ENCODE measurements around the gene TMEM116. TPM values are rescaled to one million over a fixed set of nuclear protein-coding genes. Genes with fewer than 3 reads are reported as not detected.
A peak's percentile ranks its signal among the peaks of the same experiment; 100 is the strongest.
"Not testable (repeated sequence)": the region's sequence is repeated elsewhere in the genome, so short reads cannot be mapped to it uniquely, and the experiment has no call there.

Gene TMEM116
- total RNA-seq, 2 experiments from 2014 or later = 12.7 to 13.4 TPM

DNA sequence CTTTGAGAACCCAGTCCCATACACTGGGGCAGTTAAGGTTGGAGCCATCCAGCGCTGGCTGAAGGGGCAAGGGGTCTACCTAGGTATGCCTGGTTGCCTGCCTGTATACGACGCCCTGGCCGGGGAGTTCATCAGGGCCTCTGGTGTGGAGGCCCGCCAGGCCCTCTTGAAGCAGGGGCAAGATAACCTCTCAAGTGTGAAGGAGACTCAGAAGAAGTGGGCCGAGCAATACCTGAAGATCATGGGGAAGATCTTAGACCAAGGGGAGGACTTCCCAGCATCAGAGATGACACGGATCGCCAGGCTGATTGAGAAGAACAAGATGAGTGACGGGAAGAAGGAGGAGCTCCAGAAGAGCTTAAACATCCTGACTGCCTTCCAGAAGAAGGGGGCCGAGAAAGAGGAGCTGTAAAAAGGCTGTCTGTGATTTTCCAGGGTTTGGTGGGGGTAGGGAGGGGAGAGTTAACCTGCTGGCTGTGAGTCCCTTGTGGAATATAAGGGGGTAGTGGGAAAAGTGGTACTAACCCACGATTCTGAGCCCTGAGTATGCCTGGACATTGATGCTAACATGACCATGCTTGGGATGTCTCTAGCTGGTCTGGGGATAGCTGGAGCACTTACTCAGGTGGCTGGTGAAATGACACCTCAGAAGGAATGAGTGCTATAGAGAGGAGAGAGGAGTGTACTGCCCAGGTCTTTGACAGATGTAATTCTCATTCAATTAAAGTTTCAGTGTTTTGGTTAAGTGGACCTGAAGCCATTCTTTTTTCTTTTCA lies 9.5 kb upstream of the TMEM116 start:
- no peaks in the 10 kb centered on the region for H3K9me3 Mint-ChIP-seq
- H3K27me3 Mint-ChIP-seq (ENCODE audit: low read depth) = no peaks in the 10 kb centered on the region
- peak overlapping the region; percentile 55 for H3K27ac Mint-ChIP-seq
- no peak overlapping the region for H3K4me3 Mint-ChIP-seq
- no peak for DNase-seq
- H3K4me1 Mint-ChIP-seq (ENCODE audit: low read depth) = peaks cover 43% of the 10 kb centered on the region
- intact Hi-C loops (cut with micrococcal nuclease) = no loop called here
- peaks cover 21% of the 10 kb centered on the region for H3K36me3 Mint-ChIP-seq (ENCODE audit: low read depth)
- CTCF ChIA-PET = interaction anchor here (0.7 to 1.9 kb wide), 4 partner anchors 11 to 389 kb away, joined by 3 to 8 read pairs (median 4); no protein-coding TSS in a partner anchor

DNA sequence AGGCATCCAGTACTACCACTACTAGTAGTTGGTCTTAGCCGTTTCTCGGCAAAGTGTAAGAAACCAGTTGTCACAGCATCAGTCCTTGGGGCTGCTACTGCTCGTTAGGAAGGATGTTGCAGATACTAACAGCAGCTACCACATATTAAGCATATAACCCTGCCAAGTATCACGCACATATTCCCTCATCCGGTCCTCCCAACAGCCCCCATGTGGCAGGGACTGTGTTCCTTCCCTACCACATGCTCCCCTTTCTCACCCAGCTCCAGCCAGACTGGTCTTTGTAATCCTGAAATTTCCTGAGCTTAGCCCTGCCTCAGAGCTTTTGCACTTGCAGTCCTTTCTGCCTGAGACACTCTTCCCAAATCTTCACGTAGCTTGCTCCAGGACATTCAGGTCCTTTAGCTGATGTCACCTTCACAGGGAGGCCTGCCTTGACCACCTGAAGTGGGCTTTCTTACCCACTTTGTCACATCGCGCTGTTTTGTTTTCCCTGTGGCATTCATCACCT lies 8.0 kb upstream of the TMEM116 start:
- DNase-seq = no peak
- no peaks in the 10 kb centered on the region for H3K27me3 Mint-ChIP-seq (ENCODE audit: low read depth)
- intact Hi-C loops (cut with micrococcal nuclease) = no loop called here
- H3K4me1 Mint-ChIP-seq (ENCODE audit: low read depth) = peaks cover 45% of the 10 kb centered on the region
- H3K4me3 Mint-ChIP-seq = no peak overlapping the region
- peaks cover 3% of the 10 kb centered on the region for H3K9me3 Mint-ChIP-seq
- CTCF ChIA-PET = interaction anchor here (0.5 to 0.9 kb wide), 3 partner anchors 27 to 383 kb away, joined by 3 to 6 read pairs (median 4); no protein-coding TSS in a partner anchor
- H3K36me3 Mint-ChIP-seq (ENCODE audit: low read depth) = peaks cover 26% of the 10 kb centered on the region
- H3K27ac Mint-ChIP-seq = peak overlapping the region; percentile 58

DNA sequence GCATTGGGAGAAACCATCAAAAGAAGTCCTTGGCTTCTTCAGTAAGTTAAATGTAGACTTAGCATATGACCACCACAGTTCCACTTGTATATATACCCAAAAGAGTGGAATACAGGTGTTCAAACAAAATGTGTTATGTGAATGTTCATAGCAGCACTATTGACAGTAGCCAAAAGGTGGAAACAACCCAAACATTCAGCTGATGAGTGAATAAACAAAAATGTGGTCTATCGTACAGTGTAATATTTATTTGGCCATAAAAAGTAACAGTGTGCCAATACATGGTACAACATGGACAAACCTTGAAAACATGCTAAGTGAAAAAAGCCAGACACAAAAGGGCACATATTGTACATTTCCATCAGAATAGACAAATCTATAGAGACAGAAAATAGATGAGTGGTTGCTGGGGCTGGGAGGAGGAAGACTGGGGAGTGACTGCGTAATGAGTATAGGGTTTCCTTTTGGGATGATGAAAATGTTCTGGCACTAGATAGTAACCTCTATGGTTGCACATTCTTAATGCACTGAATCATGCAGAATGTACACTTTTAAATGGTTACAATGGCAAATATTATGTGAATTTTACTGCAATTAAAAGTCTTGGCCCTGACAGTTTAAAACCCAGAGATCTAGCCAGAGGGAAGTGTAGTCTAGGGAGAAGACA lies 5.7 kb upstream of the TMEM116 start:
- Mint-ChIP-seq H3K36me3 (ENCODE audit: low read depth) (peaks cover 31% of the 10 kb centered on the region), H3K27ac (peak overlapping the region; percentile 1), H3K27me3 (ENCODE audit: low read depth) (no peaks in the 10 kb centered on the region), H3K4me1 (ENCODE audit: low read depth) (peaks cover 54% of the 10 kb centered on the region), H3K9me3 (peaks cover 6% of the 10 kb centered on the region), H3K4me3 (no peak overlapping the region)
- intact Hi-C loops (cut with micrococcal nuclease) = loop anchor here (10.0 kb wide), 2 partner anchors 334 to 424 kb away; partner anchors contain the start of genes ACAD10, ATXN2 and BRAP
- DNase-seq = no peak
- CTCF ChIA-PET = no interaction called here

DNA sequence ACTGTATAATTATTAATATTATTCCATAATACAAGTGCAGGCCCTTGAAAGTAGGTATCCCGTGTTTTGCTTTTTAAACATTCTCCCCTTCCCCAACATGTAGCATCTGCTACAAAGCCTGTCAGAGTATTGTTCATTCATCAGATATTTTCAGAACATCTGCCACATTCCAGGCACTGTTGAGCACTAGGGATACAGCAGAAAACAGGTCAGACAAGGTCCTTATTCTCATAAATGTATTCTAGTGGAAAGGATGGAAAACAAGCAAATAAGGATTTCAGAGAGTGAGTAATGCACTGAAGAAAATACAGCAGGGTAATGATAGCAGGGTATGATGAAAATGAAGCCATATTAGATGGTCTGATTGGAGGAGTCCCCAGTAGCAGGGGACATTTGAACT lies 4.1 kb upstream of the TMEM116 start:
- peaks cover 32% of the 10 kb centered on the region for H3K36me3 Mint-ChIP-seq (ENCODE audit: low read depth)
- H3K4me1 Mint-ChIP-seq (ENCODE audit: low read depth) = peaks cover 50% of the 10 kb centered on the region
- no peak for DNase-seq
- peak overlapping the region; percentile 51 for H3K27ac Mint-ChIP-seq
- CTCF ChIA-PET = interaction anchor here (1.2 kb wide), 1 partner anchor 23 kb away, joined by 3 read pairs; no protein-coding TSS in a partner anchor
- intact Hi-C loops (cut with micrococcal nuclease) = loop anchor here (10.0 kb wide), 2 partner anchors 332 to 422 kb away; partner anchors contain the start of genes ACAD10, ATXN2 and BRAP
- peaks cover 6% of the 10 kb centered on the region for H3K9me3 Mint-ChIP-seq
- no peak overlapping the region for H3K4me3 Mint-ChIP-seq
- H3K27me3 Mint-ChIP-seq (ENCODE audit: low read depth) = no peaks in the 10 kb centered on the region

DNA sequence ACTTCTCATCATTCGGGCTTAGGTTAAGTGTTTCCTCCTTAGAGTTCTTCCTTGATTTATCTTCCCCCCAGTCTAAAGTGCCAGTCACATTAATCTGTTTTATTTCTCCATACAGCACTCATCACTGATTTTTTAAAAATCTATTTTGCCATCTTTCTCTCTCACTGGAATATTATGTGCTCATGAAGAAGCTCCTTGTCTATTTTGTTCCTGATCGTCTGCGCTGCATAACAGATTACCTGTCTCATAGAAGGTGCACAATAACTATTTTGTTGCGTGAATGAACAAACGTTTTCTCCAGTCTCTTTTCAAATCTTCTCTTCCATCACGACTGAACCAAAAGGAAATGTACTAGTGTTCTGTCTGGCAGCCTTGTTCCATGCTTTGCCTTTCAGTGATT lies 3.0 kb upstream of the TMEM116 start:
- CTCF ChIA-PET = interaction anchor here (0.6 to 1.2 kb wide), 4 partner anchors 24 to 128 kb away, joined by 3 to 4 read pairs (median 3); no protein-coding TSS in a partner anchor
- intact Hi-C loops (cut with micrococcal nuclease) = loop anchor here (2.0 to 10.0 kb wide), 3 partner anchors 15 to 421 kb away; partner anchors contain the start of genes ACAD10, ATXN2 and BRAP
- Mint-ChIP-seq H3K36me3 (ENCODE audit: low read depth) (peaks cover 41% of the 10 kb centered on the region), H3K9me3 (peaks cover 6% of the 10 kb centered on the region), H3K4me1 (ENCODE audit: low read depth) (peaks cover 61% of the 10 kb centered on the region), H3K27me3 (ENCODE audit: low read depth) (no peaks in the 10 kb centered on the region), H3K27ac (peak overlapping the region; percentile 90), H3K4me3 (peak overlapping the region; percentile 1)
- DNase-seq = no peak

DNA sequence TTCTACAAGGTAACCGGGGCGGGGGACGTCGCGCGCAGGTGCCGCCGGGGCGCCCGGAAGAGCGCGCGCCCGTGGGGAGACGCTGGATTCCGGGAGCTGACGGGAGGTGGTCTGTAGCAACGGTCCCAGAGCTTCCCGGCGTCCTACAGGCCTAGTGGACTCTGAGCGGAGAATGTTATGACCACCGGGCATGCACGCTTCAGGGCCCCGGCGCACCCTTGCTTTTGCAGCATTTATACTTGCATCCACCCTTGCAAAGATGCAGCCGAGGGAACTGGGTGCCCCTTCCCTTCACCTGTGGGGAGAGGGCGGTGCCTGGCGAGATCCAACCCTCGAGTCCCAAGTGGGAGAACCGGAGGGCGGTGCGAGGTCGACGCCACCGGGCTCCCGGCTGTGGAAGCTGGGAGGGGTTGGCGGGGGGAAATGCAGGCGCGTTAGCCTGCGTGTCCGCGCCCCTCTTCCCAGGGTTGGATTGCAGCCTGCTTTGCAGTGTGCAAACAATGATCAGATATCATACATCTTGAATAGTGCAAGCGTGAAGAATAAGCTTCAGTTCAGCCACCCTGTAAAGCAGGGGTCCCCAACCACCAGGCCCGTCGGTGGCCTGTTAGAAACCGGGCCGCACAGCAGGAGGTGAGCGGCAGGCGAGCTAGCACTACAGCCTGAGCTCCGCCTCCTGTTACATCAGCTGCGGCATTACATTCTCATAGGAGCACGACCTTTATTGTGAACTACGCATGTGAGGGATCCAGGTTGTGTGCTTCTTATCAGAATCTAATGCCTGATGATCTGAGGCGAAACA lies 837 bp upstream of the TMEM116 start:
- H3K9me3 Mint-ChIP-seq = peaks cover 6% of the 10 kb centered on the region
- H3K36me3 Mint-ChIP-seq (ENCODE audit: low read depth) = peaks cover 41% of the 10 kb centered on the region
- CTCF ChIA-PET = interaction anchor here (0.6 to 4.1 kb wide), 15 partner anchors 11 to 373 kb away, joined by 3 to 36 read pairs (median 4); no protein-coding TSS in a partner anchor
- peak; percentile 81 for DNase-seq
- H3K4me3 Mint-ChIP-seq = peak overlapping the region; percentile 98
- intact Hi-C loops (cut with micrococcal nuclease) = loop anchor here (1.0 to 10.0 kb wide), 15 partner anchors 13 to 965 kb away; partner anchors contain the start of genes ACAD10, ATXN2, BRAP and OAS2
- peak overlapping the region; percentile 90 for H3K27ac Mint-ChIP-seq
- H3K4me1 Mint-ChIP-seq (ENCODE audit: low read depth) = peaks cover 56% of the 10 kb centered on the region
- no peaks in the 10 kb centered on the region for H3K27me3 Mint-ChIP-seq (ENCODE audit: low read depth)

DNA sequence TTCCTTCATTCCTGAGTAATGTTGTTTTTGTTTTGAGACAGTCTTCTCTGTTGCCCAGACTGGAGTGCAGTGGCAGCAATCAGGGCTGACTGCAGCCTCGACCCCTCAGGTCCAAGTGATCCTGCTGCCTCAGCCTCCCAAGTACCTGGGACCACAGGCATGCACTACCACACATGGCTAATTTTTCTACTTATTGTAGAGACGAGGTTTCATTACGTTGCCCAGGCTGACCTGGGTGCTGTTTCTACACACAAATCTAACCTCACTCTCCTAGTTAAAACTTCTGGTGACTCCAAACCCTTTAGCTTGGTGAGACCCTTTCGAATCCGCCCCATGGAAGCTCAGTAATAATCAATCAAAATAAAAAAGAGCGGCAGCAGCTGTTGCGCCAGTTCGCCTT lies 1.3 kb downstream of the TMEM116 start:
- Mint-ChIP-seq H3K27ac (peak overlapping the region; percentile 96), H3K27me3 (ENCODE audit: low read depth) (no peaks in the 10 kb centered on the region), H3K4me1 (ENCODE audit: low read depth) (peaks cover 47% of the 10 kb centered on the region), H3K4me3 (peak overlapping the region; percentile 98), H3K9me3 (peaks cover 6% of the 10 kb centered on the region), H3K36me3 (ENCODE audit: low read depth) (peaks cover 34% of the 10 kb centered on the region)
- DNase-seq = no peak
- CTCF ChIA-PET = interaction anchor here (4.1 kb wide), 1 partner anchor 66 kb away, joined by 36 read pairs; no protein-coding TSS in a partner anchor
- intact Hi-C loops (cut with micrococcal nuclease) = loop anchor here (2.0 to 10.0 kb wide), 3 partner anchors 327 to 967 kb away; partner anchors contain the start of genes ACAD10, ATXN2, BRAP and OAS2

DNA sequence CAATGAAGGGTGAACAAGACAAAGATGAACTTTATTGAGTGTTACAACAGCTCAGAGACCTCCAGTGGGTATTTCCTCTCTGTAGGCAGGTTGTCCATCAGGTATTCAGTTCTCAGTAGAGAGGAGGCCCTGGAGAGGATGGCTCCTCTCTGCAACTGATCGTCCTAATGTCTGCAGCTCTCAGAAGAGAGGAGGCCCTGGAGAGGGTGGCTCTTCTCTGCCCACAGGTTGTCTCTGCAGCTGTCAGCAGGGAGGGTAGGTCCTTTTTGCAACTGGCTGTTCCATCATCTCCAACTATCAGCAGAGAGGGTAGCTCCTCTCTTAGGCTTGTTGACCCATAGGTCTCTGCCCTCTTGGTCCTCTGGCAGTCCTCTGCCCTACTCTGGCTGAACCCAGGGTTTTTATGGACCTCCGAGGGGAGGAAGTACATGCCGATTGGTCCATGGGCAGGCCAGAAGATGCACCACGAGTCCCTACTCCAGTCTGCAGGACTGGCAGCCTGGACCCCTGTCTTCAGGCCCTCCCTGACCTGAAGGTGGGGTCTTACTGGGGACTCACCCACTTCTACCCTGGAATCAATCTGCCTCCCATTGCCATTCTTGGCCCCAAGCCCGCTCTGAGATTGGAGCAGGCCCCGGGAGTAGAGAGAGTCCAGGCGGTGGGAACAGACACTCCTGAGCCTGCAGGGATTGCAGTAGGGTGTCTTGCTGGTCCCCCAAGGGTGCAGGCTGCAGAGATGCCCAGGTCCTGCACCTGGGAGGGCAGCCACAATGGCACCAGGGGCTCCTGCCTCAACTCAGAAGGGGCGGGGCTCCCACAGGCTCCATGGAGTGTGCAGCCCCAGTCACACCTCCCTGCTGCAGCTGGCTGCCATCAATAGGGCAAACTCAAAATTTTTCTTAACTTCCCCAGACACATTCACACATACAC lies 2.3 kb downstream of the TMEM116 start:
- H3K27me3 Mint-ChIP-seq (ENCODE audit: low read depth) = no peaks in the 10 kb centered on the region
- intact Hi-C loops (cut with micrococcal nuclease) = loop anchor here (10.0 kb wide), 2 partner anchors 326 to 416 kb away; partner anchors contain the start of genes ACAD10, ATXN2 and BRAP
- peaks cover 27% of the 10 kb centered on the region for H3K36me3 Mint-ChIP-seq (ENCODE audit: low read depth)
- H3K27ac Mint-ChIP-seq = peak overlapping the region; percentile 96
- H3K9me3 Mint-ChIP-seq = no peaks in the 10 kb centered on the region
- CTCF ChIA-PET = interaction anchor here (1.2 kb wide), 1 partner anchor 12 kb away, joined by 4 read pairs; no protein-coding TSS in a partner anchor
- peaks cover 48% of the 10 kb centered on the region for H3K4me1 Mint-ChIP-seq (ENCODE audit: low read depth)
- H3K4me3 Mint-ChIP-seq = peak overlapping the region; percentile 98
- no peak for DNase-seq

DNA sequence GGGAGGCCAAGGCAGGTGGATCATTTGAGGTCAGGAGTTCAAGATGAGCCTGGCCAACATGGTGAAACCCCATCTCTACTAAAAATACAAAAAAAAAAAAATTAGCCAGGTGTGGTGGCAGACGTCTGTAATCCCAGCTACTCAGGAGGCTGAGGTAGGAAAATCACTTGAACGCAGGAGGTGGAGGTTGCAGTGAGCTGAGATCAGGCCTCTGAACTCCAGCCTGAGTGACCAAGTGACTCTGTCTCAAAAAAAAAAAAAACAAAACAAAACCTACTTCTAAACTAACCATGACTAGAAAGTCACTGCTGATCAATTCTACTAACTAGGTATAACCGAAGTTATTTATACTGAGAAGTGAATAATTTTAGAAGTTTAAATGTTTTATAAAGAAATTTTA lies 3.4 kb downstream of the TMEM116 start:
- H3K9me3 Mint-ChIP-seq; H3K27ac Mint-ChIP-seq; DNase-seq; H3K27me3 Mint-ChIP-seq (ENCODE audit: low read depth); H3K4me3 Mint-ChIP-seq; intact Hi-C loops (cut with micrococcal nuclease): not testable (repeated sequence)
- Mint-ChIP-seq H3K36me3 (ENCODE audit: low read depth) (peaks cover 20% of the 10 kb centered on the region), H3K4me1 (ENCODE audit: low read depth) (peaks cover 50% of the 10 kb centered on the region)
- CTCF ChIA-PET = interaction anchor here (0.7 to 1.2 kb wide), 2 partner anchors 11 to 13 kb away, joined by 4 read pairs; no protein-coding TSS in a partner anchor

DNA sequence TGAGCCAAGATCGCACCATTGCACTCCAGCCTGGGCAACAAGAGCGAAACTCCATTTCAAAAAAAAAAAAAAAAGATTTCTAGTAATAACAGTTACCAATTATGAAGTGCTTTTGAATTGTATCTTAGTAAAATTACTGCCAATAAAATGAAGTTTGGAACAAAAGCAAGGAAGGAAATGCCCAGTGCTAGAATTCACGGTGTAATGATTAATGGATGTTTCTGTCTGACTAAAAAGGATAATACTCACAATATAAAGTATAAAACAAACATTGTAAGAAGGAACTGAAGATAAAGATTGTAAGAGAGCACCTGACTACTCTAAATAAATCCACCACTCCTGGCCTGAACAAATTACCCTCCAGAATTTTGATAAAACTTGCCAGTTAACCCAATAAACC lies 4.0 kb downstream of the TMEM116 start:
- H3K4me1 Mint-ChIP-seq (ENCODE audit: low read depth) = peaks cover 46% of the 10 kb centered on the region
- H3K27me3 Mint-ChIP-seq (ENCODE audit: low read depth) = no peaks in the 10 kb centered on the region
- no peak overlapping the region for H3K27ac Mint-ChIP-seq
- DNase-seq = no peak
- CTCF ChIA-PET = no interaction called here
- H3K4me3 Mint-ChIP-seq = no peak overlapping the region
- H3K36me3 Mint-ChIP-seq (ENCODE audit: low read depth) = peaks cover 15% of the 10 kb centered on the region
- intact Hi-C loops (cut with micrococcal nuclease) = no loop called here
- no peaks in the 10 kb centered on the region for H3K9me3 Mint-ChIP-seq
